RWPE2 (cell line): ENCODE data around the gene PPA1.
"Not testable (repeated sequence)": the region's sequence is repeated elsewhere in the genome, so short reads cannot be mapped to it uniquely, and the experiment has no call there.

Source experiments
- ATAC-seq: fragments of 200-7000 bp; cut with Tn5 transposase; 3 replicates; pipeline ENCODE4 v1.9.1; 2021; ENCODE audit warnings: low read depth
- DNase-seq: peaks from one replicate; pipeline ENCODE4 v3.0.0-alpha.2; 2020; ENCODE audit warnings: low spot score
- H3K27ac ChIP-seq: fragments of 450-650 bp; 2 replicates; pipeline ENCODE4 v1.5.1; 2017; ENCODE audit warnings: mild to moderate bottlenecking; ENCODE audit not compliant: poor library complexity, severe bottlenecking
- H3K27me3 ChIP-seq: fragments of 250-450 bp; sonication (Bioruptor Pico); 2 replicates; pipeline ENCODE4 v1.5.1; 2021; ENCODE audit warnings: mild to moderate bottlenecking, moderate library complexity; ENCODE audit not compliant: insufficient read depth, poor library complexity, severe bottlenecking
- H3K36me3 ChIP-seq: fragments of 250-450 bp; sonication (Bioruptor Pico); 2 replicates; pipeline ENCODE4 v1.5.1; 2020; ENCODE audit warnings: low read depth, mild to moderate bottlenecking, moderate library complexity
- H3K4me1 ChIP-seq: fragments of 250-450 bp; sonication (Bioruptor Pico); 2 replicates; pipeline ENCODE4 v1.5.1; 2021; ENCODE audit warnings: mild to moderate bottlenecking, moderate library complexity; ENCODE audit not compliant: insufficient read depth, poor library complexity, severe bottlenecking
- H3K4me3 ChIP-seq: fragments of 250-450 bp; sonication (Bioruptor Pico); 2 replicates; pipeline ENCODE4 v1.5.1; 2021; ENCODE audit warnings: mild to moderate bottlenecking, moderate library complexity; ENCODE audit not compliant: severe bottlenecking
- H3K9me3 ChIP-seq: fragments of 250-450 bp; sonication (Bioruptor Pico); 2 replicates; pipeline ENCODE4 v1.5.1; 2021; ENCODE audit warnings: mild to moderate bottlenecking, moderate library complexity; ENCODE audit not compliant: severe bottlenecking
- CTCF ChIP-seq: fragments of 450-650 bp; IDR thresholded peaks from one replicate; pipeline ENCODE4 v1.5.1; 2017; ENCODE audit warnings: mild to moderate bottlenecking, moderate library complexity; ENCODE audit not compliant: poor library complexity, severe bottlenecking

Gene PPA1

GRCh38 chr10:70186090-70186489 is 47.1 kb downstream of the PPA1 start:
- no peaks in the 10 kb centered on the region for H3K36me3 ChIP-seq
- TF ChIP-seq CTCF = no peak
- H3K27ac ChIP-seq = peak overlapping the region; percentile 13
- ATAC-seq = peak; percentile 23; the same call in 1 of the 3 replicates
- no peaks in the 10 kb centered on the region for H3K27me3 ChIP-seq
- no peaks in the 10 kb centered on the region for H3K9me3 ChIP-seq
- H3K4me3 ChIP-seq = no peak overlapping the region
- no peak for DNase-seq
- H3K4me1 ChIP-seq = peaks cover 9% of the 10 kb centered on the region

DNA sequence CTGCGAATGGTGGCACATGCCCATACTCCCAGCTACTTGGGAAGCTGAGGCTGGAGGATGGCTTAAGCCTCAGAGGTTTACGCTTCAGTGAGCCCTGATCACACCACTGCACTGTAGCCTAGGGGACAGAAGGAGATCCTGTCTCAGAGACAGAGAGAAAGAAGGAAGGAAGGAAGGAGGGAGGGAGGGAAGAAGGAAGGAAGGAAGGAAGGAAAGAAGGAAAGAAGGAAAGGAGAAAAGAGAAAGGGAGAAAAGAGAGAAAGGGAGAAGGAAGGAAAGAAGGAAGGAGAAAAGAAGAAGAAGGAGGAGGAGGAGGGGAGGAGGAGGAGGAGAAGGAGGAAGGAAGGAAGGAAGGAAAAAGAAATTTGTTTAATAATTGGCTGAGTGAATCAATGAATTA is 49.9 kb downstream of the PPA1 start:
- H3K4me3 ChIP-seq = no peak overlapping the region
- no peak for TF ChIP-seq CTCF
- ATAC-seq (no peak), DNase-seq (no peak)
- H3K4me1 ChIP-seq = peaks cover 9% of the 10 kb centered on the region
- no peaks in the 10 kb centered on the region for H3K9me3 ChIP-seq
- no peak overlapping the region for H3K27ac ChIP-seq
- no peaks in the 10 kb centered on the region for H3K27me3 ChIP-seq
- no peaks in the 10 kb centered on the region for H3K36me3 ChIP-seq

- not testable (repeated sequence) for H3K4me1 ChIP-seq, H3K27ac ChIP-seq, DNase-seq, H3K4me3 ChIP-seq, H3K27me3 ChIP-seq, ATAC-seq, H3K9me3 ChIP-seq, H3K36me3 ChIP-seq
Observed at GRCh38 chr10:70179209-70179608, 54.0 kb downstream of the PPA1 start.

GRCh38 chr10:70178139-70178725 is 55.0 kb downstream of the PPA1 start:
- no peak overlapping the region for H3K4me3 ChIP-seq
- ATAC-seq = no peak
- no peaks in the 10 kb centered on the region for H3K9me3 ChIP-seq
- H3K4me1 ChIP-seq = no peaks in the 10 kb centered on the region
- H3K27ac ChIP-seq = no peak overlapping the region
- no peaks in the 10 kb centered on the region for H3K27me3 ChIP-seq
- no peak for DNase-seq
- H3K36me3 ChIP-seq = no peaks in the 10 kb centered on the region
- TF ChIP-seq CTCF = no peak

GRCh38 chr10:70176441-70176840 is 56.8 kb downstream of the PPA1 start:
- peak; percentile 80; the same call in 2 of the 3 replicates for ATAC-seq
- no peak overlapping the region for H3K4me3 ChIP-seq
- TF ChIP-seq CTCF = no peak
- no peaks in the 10 kb centered on the region for H3K27me3 ChIP-seq
- no peak overlapping the region for H3K27ac ChIP-seq
- DNase-seq = no peak
- no peaks in the 10 kb centered on the region for H3K9me3 ChIP-seq
- H3K4me1 ChIP-seq = no peaks in the 10 kb centered on the region
- H3K36me3 ChIP-seq = no peaks in the 10 kb centered on the region
